D721Med (cell line): ENCODE data around the gene PARD6G.
A peak's percentile ranks its signal among the peaks of the same experiment; 100 is the strongest.

Experiments
- DNase-seq: peaks from one replicate; pipeline ENCODE4 v3.0.0; 2011; ENCODE audit warnings: low spot score; ENCODE audit not compliant: insufficient read length
- FAIRE-seq: peaks from 2 replicates; lab custom pipeline; 2011; peaks lifted over from hg19 to GRCh38; lab: Jason Lieb, UNC
- TF ChIP-seq, protein P1 (sequence below): IDR thresholded peaks from 2 replicates; pipeline ENCODE4 v1.5.1; 2012; ENCODE audit warnings: mild to moderate bottlenecking, control low read depth; ENCODE audit not compliant: insufficient read depth; ENCODE audit errors: missing control alignments

Gene PARD6G

DNA sequence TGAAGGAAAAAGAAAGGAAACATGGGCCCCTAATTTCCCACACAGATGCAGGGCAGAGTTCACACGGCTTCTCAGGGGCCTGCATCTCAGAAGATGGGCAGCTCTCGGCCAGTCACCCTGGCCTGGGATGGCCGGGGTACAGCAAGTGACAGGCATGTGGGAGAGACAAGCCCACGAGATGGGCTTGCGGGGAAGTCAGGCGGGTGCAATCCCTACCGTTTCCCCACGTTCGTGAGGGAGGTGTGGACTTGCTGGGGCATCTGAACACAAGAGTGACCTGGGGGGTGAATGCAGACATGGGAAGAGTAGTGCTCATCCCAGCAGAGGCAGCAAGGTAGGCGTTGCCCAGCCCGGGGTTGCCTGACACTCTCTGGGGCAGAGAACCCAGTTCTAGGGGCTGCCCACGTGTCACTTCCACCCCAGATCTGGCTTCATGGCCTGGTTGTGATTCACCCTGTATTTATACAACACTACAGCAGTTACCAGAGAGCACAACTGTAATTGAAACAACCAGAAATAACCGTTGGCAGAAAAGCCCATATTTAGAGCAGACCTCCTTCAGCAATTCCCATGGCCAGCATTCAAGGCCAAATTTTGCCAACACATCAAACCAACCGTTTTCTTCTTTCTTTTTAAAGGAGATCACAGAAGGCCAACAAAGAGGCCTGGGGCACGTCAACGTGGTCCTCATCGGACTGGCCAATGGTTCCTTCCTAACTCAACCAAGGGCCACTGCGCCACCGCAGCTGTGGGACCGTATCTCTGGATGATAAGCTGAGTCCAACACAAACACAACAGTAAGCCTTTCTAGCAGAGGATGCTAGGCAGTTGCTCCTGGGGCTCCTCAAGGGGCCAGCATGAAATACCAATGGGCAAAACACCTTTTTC, 58.4 kb downstream of the PARD6G start:
- no peak for DNase-seq
- FAIRE-seq = peak; percentile 11
- TF ChIP-seq, protein P1, sequence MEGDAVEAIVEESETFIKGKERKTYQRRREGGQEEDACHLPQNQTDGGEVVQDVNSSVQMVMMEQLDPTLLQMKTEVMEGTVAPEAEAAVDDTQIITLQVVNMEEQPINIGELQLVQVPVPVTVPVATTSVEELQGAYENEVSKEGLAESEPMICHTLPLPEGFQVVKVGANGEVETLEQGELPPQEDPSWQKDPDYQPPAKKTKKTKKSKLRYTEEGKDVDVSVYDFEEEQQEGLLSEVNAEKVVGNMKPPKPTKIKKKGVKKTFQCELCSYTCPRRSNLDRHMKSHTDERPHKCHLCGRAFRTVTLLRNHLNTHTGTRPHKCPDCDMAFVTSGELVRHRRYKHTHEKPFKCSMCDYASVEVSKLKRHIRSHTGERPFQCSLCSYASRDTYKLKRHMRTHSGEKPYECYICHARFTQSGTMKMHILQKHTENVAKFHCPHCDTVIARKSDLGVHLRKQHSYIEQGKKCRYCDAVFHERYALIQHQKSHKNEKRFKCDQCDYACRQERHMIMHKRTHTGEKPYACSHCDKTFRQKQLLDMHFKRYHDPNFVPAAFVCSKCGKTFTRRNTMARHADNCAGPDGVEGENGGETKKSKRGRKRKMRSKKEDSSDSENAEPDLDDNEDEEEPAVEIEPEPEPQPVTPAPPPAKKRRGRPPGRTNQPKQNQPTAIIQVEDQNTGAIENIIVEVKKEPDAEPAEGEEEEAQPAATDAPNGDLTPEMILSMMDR = no peak

DNA sequence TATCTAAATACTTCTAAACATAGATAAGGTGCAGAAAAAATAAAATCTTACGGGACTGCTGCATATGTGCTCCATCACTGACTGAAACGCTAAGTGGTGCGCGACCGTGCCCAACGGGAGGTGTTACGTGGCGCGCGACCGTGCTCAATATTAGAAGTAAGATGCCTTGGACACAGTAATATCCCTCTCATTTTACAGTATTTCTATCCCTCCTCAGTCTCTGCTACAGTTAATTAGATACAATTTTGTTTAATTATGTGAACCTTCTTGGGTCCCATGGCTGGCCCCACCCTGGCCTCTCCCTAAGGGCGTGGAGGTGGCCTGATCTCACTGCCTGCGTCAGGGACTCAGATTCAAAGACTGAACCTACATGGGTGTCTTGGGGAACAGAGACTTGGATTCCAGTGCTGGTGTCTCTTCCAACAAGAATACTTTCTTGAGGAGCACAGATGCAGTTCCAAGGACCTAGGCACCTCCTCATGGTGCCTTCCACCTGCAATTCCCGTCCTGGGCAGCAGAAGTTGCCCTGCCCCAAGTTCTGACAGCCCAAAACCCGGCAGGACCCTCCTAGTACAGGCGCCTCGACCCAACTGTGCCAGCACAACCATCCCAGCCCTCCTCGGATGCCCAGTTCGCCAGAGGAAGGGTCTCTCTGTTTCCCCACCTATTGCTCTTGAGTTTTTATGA, 59.2 kb downstream of the PARD6G start:
- TF ChIP-seq, protein P1 = no peak
- FAIRE-seq (peak; percentile 67), DNase-seq (no peak)

- no peak for DNase-seq
- TF ChIP-seq, protein P1 = no peak
- peak; percentile 53 for FAIRE-seq
Measured at GRCh38 chr18:80185545-80185944, 61.8 kb downstream of the PARD6G start.

- no peak for FAIRE-seq
- DNase-seq = no peak
- TF ChIP-seq, protein P1 = no peak
Measured at GRCh38 chr18:80184243-80184772, 63.0 kb downstream of the PARD6G start.

GRCh38 chr18:80183273-80184050, 63.9 kb downstream of the PARD6G start:
- FAIRE-seq (peak; percentile 48), DNase-seq (no peak)
- TF ChIP-seq, protein P1 = no peak

GRCh38 chr18:80182855-80183254, 64.5 kb downstream of the PARD6G start:
- TF ChIP-seq, protein P1 = no peak
- no peak for DNase-seq
- no peak for FAIRE-seq
